GM20431 (cell line): ENCODE measurements around the gene GRAMD2A.

Experiments used
- in situ Hi-C: fragments of 300-500 bp; cut with MseI, MboI; formaldehyde crosslinking; loops from one replicate; pipeline ENCODE4 v1.15.0; 2020; ENCODE audit warnings: low sequenced_read_pairs; ENCODE audit not compliant: unreplicated experiment

The GRAMD2A gene

GRCh38 chr15:72146221-72146620 is 51.4 kb downstream of the GRAMD2A start:
- in situ Hi-C loops: no loop called here

- in situ Hi-C loops: no loop called here
Measured at GRCh38 chr15:72141171-72142084, 56.2 kb downstream of the GRAMD2A start.

DNA sequence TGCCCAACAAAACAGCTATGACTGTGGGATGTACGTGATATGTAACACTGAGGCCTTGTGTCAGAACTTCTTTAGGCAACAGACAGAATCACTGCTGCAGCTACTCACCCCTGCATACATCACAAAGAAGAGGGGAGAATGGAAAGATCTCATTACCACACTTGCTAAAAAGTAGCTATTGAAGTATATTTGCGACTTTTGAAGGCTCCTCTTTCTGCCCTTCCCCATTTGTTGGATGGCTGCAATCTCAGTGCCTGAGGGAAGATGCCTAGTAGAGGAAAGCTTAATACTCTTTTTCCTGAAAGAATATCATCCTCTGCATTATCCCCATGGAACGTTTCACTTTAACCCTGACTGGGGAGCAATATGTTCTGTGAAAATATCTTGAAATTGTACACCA is 57.5 kb downstream of the GRAMD2A start:
- in situ Hi-C loops: no loop called here

GRCh38 chr15:72139667-72140066 is 57.9 kb downstream of the GRAMD2A start:
- in situ Hi-C loops: no loop called here

GRCh38 chr15:72136170-72137051 is 61.2 kb downstream of the GRAMD2A start:
- in situ Hi-C loops: no loop called here

GRCh38 chr15:72135719-72136118 is 61.9 kb downstream of the GRAMD2A start:
- in situ Hi-C loops: no loop called here

DNA sequence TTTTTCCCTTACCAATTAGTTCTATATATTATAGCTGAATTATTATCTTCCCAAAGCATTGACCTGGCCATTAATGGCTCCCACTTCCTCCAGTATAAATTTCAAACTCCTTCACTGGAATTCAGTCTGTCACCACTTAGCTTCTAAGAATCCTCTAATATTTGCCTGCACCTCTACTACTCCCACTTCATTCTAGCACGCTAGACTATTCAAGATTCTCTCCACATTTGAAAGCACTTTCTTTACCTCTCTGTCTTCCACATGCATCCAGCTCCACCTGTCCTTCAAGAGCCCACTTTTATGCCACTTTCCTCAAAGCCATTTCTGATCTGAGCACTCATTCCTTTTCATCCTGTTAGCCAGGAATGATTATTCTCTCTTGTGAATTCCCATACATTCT is 64.4 kb downstream of the GRAMD2A start:
- in situ Hi-C loops: no loop called here

DNA sequence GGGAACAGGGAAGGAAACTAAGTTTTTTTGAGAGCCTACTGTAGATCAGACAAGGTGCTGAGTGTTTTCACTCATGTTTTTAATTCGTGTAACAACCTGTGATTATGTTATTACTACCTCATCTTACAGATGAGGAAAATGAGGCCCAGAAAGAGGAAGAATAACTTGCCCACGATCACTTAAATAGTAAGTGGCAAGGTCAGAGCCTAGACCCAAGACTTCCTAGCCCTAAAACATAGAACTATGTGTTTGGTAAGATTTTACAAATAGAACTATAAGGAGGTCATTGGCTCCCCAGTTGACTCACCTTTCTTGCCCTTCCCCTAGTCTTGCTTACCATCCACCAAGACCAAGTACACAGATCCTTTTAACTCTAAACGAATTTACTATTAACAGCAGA is 65.7 kb downstream of the GRAMD2A start:
- in situ Hi-C loops: no loop called here

DNA sequence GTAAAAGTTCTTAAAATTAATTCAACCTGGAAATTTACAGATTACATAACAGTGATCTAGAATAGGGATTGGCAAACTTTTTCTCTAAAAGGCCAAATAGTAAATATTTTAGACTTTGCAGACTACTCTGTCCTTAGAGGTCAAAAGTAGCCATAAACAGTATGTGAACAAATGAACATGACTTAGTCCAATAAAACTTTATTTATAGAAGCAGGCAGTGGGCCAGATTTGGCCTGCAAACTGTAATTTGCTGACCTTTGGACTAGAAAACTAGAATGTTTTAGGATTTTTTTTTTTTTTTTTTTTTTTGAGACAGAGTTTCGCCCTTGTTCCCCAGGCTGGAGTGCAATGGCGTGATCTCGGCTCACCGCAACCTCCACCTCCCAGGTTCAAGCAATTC is 67.3 kb downstream of the GRAMD2A start:
- in situ Hi-C loops: no loop called here

DNA sequence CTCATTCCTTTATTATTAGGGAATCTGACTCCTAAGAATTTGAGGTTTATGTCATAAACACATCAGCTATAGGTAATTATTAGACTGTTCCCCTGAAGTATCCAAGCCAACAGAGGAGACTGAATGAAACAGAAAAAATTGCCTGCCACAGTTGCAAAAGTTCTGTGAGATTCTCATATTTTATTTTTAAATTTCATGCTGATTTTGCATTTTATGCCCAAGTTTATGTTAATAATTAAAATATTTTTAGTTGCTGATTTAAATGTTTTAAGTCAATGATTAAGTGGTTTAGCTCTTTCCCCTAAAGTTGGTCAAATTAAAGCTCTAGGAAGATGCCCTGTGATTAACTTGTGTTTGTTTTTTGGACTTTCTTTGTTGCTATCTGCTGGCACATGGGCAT is 69.2 kb downstream of the GRAMD2A start:
- in situ Hi-C loops: no loop called here

DNA sequence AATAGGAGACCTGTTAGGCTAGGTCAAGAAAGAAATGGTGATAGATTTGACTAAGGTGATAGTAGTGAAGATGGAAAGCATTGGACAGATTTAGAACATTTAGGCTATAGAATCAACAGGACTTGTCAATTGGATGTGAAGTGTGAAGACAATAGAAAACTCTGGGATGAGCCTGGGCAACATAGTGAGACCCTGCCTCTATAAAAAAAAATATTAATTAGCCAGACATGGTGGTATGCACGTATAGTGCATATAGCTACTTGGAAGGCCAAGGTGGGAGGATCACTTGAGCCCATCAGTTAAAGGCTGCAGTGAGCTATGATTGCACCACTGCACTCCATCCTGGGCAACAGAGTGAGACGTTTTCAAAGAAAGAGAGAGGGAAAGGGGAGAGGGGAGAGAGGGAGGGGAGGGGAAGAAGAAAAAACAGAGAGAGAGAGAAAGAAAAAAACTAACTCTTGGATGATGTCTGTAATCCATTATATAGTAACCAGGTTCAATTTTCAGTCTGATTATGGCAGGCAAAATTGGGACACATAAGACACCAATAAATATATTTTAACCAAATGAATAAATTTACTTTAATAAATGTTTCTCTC is 69.8 kb downstream of the GRAMD2A start:
- in situ Hi-C loops: no loop called here

- in situ Hi-C loops: no loop called here
Measured at GRCh38 chr15:72124218-72124617, 73.4 kb downstream of the GRAMD2A start.

GRCh38 chr15:72118017-72118978 is 79.3 kb downstream of the GRAMD2A start, which contains the start of the genes MYO9A and SENP8:
Gene MYO9A (minus strand): TSS chr15:72118150. CDS start chr15:72046563, 71,587 bp downstream.
Gene SENP8 (plus strand): TSS chr15:72118403. CDS start chr15:72139624, 21,221 bp downstream.
- in situ Hi-C loops: no loop called here

GRCh38 chr15:72117486-72118016 is 80.0 kb downstream of the GRAMD2A start:
- in situ Hi-C loops: no loop called here

- in situ Hi-C loops: no loop called here
Measured at GRCh38 chr15:72116731-72117485, 80.7 kb downstream of the GRAMD2A start.

- in situ Hi-C loops: no loop called here
Measured at GRCh38 chr15:72113347-72114031, 84.1 kb downstream of the GRAMD2A start.

DNA sequence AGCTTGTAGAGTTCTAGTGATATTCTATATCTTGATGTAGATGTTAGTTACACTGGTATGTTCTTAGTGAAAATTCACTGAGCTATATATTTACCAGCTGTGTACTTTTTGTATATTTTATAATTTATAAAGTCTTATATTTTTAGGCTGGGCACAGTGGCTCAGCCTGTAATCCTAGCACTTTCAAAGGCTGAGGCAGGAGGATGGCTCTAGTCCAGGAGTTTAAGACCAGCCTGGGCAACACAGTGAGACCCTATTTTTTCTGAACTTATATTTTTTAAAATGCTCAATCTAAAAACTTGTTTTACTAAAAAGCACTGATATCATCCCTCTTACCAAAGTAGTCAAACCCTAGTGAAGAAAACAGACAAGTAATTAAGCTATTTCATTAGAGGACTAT is 84.8 kb downstream of the GRAMD2A start:
- in situ Hi-C loops: no loop called here

DNA sequence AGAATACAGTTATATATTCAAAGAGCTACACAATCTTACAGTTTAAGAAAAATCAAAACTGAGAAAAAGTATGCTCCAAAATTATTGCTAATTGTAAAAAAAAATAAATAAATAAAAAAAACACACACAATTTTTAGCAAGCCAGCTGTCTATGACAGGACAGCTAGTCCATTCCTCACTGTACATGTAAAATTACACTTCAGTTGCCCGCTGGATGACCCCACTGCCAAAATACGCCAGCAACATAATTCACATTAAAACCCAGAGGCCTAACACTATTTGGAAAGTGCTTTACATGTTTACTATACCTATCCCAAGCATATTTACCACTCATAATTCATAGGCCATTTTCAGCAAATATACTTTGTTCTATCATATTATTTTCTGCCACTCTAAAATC is 85.5 kb downstream of the GRAMD2A start:
- in situ Hi-C loops: no loop called here
